NCI-H1105 (cell line): Measurements from ENCODE around the gene C1QA.

Source experiments
- DNase-seq: peaks from one replicate; lab custom pipeline; 2025; lab: John Stamatoyannopoulos, UW

Gene C1QA, protein sequence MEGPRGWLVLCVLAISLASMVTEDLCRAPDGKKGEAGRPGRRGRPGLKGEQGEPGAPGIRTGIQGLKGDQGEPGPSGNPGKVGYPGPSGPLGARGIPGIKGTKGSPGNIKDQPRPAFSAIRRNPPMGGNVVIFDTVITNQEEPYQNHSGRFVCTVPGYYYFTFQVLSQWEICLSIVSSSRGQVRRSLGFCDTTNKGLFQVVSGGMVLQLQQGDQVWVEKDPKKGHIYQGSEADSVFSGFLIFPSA

DNA sequence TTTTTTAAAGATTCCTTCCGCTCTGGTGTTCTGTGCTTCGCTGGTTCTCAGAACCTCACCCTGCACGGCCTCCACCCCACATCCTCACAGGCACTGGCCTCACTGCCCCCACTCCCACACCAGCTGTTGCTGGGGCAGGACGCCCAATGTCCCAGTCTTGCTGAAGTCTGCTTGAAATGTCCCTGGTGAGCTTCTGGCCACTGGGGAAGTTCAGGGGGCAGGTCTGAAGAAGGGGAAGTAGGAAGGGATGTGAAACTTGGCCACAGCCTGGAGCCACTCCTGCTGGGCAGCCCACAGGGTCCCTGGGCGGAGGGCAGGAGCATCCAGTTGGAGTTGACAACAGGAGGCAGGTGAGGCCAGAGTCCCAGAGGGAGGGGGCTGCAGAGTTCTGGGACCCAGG, at the start of gene C1QA:
Gene C1QA, plus strand, starts transcription at position 276 of the 400 bp plus-strand sequence. CDS start 989 bp downstream, outside the sequence.
- no peak for DNase-seq

DNA sequence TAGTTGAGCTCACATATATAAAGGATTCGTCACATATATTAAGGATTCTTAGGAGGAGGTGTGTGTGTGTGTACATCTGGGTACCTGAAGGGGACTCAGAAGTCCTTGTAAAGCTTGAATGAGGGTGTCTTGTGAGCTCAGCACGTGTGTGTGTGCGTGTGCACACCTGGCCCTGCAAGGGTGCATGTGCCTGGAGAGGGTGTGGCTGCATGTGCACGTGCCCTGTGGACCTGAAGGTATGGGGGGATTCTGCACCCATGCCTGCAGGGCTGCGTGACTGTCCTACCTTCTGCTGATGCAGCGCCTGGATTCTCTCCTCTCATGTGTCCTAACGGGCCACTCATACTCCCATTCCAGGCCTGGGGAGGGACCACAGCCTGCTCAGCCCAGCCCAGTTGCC, 49.2 kb upstream of the C1QA start:
- no peak for DNase-seq

DNA sequence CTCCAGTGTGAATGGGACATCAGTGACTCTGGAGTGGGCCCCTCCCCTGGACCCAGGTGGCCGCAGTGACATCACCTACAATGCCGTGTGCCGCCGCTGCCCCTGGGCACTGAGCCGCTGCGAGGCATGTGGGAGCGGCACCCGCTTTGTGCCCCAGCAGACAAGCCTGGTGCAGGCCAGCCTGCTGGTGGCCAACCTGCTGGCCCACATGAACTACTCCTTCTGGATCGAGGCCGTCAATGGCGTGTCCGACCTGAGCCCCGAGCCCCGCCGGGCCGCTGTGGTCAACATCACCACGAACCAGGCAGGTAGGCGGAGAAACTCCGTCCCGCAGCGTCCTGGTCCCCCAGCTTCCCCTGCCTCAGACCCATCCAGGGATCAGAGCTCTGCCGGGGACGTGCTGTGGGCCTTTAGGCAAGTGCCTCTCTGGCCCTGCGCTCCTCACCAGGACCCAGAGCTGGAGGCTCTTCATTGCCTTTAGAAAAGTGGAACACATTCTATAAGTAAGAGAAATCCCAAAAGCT, 47.5 kb upstream of the C1QA start:
- DNase-seq = no peak

DNA sequence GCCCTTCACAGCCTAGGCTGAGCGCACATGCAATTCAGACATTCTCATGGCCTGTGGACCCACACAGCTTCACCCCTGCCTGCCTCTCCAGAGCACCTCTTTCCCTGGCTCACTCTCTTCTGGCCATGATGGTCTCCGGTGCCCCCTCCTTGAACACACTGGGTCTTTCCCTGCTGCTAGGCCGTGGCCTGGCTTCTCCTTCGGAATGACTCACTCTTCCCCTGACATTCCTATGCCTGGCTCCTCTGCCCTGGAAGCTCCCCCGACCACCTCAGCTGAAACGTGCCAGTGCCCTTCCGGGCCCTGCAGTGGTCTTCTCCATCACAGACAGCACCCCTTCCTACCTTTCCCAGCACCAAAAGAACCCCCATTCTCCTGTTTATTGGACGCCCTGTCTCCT, 44.9 kb upstream of the C1QA start:
- DNase-seq = no peak

DNA sequence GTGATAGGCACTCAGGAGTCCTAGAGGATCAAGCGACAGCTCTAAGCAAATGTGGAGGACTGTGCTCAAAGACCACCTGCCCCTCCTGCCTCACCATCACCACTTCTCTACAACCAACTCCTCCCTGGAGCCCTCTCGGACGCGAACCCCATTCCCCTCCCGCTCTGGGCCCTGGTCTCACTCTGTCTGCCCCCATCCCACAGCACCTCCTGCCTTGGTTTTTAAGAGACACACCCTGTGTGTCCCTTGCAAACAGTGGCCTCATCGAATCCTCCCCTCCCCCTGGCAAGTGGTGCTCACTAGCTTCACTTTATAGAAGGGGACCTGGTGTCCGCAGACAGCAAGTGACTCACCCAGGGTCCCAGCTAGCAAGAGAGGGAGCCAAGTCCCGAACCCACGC, 44.4 kb upstream of the C1QA start:
- no peak for DNase-seq

DNA sequence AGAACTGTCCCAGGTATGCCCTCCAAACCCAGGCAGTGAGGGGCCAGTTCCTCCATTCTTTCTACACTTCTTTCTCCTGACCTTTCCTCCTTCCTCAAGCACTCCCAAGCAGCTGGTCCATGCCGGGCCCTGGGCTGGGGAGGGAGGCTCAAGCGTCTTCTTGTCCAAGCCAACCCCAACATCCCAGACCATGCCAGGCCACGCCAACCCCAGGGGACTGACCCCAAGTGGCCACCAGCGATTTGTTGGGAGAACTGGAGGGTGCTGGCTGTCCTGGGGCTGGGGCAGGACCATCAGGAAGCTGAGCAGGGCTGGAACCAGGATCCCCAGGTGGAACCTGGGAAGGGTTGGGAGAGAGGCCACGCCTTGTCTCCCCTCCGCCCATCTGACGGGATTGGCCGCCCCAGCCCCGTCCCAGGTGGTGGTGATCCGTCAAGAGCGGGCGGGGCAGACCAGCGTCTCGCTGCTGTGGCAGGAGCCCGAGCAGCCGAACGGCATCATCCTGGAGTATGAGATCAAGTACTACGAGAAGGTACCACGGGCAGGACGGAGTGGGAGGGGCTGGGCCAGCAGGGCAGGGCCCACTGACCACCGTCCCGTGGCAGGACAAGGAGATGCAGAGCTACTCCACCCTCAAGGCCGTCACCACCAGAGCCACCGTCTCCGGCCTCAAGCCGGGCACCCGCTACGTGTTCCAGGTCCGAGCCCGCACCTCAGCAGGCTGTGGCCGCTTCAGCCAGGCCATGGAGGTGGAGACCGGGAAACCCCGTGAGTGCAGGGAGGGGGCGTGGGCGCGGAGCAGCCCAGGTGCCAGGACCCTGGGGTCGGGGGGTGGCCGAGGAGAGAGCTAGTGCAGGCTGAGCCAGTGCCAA, 43.3 kb upstream of the C1QA start:
- no peak for DNase-seq

DNA sequence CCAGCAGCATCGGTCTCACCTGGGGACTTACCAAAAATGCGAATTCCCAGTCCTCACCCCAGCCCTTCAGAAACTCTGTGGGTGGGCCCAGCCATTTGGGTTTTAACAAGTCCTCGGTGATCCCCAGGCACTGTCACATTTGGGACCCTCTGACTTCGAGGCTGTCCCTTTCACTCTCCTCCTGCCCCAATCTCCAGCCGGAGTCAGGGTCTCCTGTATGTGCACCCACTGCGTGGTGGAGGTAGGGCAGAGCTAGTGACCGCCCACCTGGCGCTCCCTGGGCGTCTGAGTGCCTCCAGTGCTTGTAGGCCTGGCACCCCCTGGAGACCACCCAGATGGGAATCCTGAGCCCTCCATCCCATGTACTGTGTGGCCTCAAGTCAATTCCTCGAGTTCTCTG, 42.0 kb upstream of the C1QA start:
- DNase-seq = no peak

DNA sequence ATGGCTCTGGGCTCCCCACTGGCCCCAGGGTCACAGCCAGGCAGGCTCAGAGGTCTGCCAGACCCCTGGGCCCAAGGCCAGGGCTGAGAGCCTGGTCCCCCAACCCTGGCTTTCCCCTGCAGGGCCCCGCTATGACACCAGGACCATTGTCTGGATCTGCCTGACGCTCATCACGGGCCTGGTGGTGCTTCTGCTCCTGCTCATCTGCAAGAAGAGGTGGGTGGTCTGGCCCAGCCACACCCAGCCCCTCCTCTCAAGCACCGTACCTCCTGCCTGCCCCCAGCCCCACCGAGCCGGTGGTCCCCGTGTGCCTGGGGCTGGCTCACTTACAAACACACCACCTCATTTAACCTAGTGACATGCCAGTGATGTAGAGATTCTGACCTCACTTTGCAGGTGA, 41.3 kb upstream of the C1QA start:
- no peak for DNase-seq

DNA sequence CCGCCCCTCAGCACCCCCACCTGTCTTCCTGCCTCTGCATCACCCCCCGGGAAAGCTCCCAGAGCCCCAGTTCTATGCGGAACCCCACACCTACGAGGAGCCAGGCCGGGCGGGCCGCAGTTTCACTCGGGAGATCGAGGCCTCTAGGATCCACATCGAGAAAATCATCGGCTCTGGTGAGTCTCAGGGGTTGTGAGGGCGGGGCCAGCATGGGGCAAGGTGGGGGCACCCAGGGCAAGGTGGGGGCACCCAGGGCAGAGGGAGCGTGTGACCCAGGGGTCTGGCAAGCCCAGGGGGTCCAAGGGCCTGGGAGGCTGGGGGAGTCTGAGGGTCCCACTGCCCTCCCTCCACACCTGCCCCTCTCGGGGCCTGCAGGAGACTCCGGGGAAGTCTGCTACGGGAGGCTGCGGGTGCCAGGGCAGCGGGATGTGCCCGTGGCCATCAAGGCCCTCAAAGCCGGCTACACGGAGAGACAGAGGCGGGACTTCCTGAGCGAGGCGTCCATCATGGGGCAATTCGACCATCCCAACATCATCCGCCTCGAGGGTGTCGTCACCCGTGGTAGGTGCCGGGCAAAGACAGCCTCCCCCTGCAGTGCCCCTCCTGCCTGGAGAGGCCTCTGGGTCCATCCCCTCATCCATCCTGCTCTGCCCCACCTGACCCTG, 39.0 kb upstream of the C1QA start:
- no peak for DNase-seq

DNA sequence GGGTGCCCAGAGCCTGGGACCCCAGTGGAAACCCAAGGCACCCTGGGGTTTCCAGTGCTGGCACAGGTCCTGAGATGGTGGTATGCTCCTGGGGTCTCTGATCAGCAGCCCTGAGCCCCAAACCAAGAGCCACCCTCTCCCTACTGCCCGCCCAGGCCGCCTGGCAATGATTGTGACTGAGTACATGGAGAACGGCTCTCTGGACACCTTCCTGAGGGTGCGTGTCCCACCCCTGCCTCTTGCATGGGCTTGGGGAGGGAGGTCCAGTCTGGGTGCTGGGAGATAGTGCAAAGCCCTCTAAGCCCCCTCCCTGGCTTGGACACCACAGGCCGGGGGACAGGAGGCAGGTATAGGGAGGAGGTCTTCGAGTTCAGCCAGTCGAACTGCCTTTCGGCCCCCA, 38.4 kb upstream of the C1QA start:
- no peak for DNase-seq

DNA sequence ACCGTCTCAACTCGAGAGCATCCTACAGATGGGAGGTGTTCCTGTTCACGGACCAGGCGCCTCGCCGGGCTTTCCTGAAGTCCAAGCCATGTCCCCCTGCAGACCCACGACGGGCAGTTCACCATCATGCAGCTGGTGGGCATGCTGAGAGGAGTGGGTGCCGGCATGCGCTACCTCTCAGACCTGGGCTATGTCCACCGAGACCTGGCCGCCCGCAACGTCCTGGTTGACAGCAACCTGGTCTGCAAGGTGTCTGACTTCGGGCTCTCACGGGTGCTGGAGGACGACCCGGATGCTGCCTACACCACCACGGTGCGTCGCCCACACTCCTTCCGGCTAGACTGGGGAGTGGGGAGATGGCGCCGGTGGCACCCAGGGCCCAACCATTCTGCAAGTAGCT, 37.7 kb upstream of the C1QA start:
- DNase-seq = no peak

DNA sequence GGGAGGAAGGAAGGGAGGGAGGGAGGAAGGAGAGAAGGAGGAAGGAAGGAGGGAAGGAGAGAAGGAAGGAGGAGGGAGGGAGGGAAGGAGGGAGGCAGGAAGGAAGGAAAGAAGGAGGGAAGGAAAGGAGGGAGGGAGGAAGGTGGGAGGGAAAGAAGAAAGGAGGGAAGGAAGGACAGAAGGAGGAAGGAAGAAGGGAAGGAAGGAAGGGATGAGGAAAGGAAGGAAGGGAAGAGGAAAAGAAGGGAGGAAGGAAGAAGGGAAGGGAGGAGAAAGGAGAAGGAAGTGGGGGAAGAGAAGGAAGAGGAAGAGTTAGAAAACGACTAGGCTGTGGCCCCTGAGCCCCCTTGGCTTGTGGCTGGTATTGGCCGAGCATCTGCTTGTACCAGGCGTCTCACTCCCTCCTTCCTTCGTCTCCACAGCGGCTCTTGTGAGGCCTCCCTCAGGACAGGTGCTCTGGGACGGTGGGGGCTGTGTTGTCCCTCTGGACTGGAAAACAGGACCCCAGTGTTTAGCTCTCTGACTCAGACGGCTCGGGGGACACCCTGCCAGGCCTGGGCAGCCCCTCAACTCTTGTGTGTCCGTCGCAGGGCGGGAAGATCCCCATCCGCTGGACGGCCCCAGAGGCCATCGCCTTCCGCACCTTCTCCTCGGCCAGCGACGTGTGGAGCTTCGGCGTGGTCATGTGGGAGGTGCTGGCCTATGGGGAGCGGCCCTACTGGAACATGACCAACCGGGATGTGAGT, 36.2 kb upstream of the C1QA start:
- DNase-seq = no peak

DNA sequence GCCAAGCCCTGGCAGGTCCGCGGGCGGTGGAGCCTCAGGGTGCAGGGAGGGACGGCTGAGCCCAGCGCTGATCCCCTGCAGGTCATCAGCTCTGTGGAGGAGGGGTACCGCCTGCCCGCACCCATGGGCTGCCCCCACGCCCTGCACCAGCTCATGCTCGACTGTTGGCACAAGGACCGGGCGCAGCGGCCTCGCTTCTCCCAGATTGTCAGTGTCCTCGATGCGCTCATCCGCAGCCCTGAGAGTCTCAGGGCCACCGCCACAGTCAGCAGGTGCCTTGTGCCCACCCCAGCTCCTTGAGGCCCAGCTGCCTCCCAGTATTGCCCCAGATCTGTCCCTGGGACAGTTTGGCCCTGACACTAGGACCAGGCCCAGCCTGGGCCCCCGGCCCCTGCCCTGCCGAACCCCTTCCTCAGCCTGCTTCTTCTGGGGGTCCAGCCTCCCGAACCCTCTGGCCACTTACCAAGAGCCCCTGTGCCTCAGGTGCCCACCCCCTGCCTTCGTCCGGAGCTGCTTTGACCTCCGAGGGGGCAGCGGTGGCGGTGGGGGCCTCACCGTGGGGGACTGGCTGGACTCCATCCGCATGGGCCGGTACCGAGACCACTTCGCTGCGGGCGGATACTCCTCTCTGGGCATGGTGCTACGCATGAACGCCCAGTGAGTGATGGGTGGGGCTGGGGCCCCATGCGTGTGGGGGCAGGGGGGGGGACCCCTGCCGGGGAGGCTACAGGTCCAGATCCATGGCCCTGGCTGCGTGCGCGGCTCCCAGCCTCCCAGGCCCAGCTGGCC, 35.4 kb upstream of the C1QA start:
- DNase-seq = no peak

DNA sequence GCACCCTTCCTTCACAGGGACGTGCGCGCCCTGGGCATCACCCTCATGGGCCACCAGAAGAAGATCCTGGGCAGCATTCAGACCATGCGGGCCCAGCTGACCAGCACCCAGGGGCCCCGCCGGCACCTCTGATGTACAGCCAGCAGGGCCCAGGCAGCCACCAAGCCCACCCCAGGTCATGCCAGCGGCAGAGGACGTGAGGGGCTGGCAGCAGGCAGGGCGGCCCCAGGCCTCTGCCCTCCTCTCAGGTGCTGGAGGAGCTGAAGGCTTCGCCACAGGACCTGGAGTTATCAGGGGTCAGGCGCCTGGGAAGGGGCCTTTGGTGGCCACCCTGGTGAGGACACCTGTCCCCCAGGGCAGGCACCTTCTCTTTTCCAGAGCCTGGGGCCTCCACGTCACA, 34.8 kb upstream of the C1QA start:
- no peak for DNase-seq

DNA sequence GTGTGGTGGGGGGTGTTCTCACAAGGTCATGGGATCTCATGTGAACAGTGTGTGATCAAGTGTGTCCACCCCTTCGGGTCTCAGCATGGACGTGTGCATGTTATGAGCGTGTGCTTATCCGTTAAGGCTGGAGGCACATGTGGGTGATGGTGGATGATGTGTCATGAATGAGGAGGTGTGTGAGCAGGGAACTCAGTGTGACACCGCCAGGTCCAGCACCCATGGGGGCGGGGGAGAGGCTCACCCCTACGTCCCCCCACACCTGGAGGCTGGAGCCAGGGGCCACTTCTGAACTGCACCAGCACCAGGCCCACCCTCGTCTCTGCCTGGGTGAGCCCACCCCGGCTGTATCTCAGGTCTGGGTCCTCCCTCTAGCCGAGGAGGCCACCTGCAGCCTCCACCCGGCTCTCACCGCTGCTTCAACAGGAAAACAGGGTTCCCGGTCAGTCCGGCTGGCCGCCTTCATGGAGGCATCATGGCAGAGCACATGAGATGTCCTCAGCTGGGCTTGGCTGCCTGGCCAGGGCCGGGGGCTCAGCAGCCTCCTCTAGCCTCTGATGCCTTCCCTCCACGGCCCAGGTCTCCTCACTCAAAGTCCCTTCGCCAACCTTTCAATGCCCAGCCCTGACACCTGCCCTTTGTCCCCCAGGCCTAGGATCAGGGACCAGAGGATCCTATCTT, 34.2 kb upstream of the C1QA start:
- DNase-seq = no peak

DNA sequence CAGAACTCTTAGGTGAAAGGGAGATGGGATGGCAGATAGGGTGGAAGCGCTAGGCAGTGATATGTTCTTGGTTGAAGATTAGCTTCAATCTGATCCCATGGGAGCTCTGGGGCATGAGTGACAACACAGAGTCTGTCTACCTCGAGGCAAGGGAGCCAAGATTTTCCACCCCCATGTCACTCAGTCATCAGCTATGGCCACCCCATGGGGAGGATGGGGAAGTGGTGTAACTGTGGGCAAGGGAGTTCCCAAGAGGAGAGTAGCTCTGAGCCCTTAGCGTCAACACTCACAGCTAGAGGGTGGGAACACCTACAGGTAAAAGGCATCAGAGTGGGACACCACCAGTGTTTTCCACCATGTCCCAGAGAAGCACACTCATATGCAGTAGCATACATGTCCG, 30.3 kb upstream of the C1QA start:
- DNase-seq = no peak

DNA sequence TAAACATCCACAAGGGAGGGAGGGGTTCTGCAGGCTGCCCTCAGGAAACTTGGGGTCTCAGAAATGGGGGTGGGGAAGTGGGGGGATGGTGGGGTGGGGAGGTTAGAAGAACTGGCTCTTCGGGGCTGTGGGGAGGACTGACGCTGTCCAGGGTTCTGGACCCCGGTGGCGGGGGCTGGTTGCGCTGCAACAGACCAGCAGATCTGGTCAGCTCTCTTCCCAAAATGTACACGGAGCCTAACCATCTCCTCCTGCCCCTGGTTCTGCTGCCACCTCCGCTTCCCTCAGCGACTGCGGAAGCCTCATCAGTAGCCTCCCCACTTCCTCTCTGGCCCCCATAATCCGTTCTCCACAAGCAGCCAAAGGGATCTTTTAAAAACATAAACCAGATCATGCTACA, 29.3 kb upstream of the C1QA start:
- DNase-seq = no peak

DNA sequence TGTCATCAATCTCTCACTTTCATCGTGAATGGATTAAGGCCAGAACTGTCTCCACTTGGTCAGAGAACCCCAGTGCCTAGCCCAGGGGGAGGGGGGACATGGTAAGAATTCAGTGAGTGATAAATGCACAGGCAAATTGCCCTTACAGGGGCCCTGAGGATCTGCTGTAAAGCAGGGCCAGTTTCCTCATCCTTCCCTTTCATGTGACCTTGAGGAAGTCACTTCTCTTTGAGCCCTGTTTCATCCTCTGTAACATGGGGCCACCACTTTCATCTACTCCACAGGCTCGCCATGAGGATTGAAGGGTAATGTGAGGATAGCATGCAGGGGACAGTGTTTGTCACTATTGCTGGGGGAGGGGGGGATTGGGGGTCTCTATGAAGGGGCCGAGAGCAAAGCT, 28.1 kb upstream of the C1QA start:
- no peak for DNase-seq

DNA sequence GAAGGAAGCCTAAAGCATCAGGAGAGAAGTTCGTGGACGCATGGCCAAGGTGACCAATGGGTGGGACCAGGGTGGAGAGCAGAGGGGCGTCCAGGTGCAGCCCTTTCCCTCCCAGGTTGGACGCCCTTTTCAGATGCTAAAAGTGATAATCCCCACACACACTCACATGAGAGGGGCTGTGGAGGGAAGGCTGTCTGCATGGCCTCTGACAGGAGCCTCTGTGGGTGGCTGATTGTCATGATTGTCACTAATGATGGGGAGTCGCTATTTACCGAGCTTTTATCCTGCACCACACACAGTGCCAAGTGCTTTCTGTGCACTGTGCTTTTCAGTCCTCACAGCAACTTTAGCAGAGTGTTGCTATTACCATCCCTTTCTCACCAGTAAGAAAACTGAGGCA, 27.1 kb upstream of the C1QA start:
- no peak for DNase-seq

DNA sequence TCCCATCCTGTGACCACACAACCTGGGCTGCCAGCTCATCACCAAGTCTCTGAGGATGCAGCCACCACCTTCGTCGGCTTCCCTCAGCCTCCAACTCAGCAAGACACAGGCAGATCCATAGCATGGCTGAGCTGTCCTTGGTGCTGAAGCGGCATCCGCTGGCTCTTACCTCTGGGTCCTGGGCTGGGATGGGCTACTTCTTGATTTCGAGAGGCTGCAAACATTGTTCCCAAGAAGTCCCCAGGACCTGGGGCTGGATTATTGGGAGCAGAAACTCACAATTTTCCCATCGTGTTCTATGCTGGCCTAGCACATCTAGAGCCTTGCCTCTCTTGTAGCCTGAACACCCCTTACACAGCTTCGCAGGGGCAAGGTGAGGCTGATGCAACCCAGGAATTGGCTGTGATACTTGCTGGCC, 24.9 kb upstream of the C1QA start:
- DNase-seq = no peak
